WTC11 (cell line): Measurements from ENCODE around the gene TBX2. TPM values are rescaled to one million over a fixed set of nuclear protein-coding genes. Genes with fewer than 3 reads are reported as not detected.

Source experiments
- ATAC-seq: fragments of 200-7000 bp; cut with Tn5 transposase; 2 replicates; pipeline ENCODE4 v1.10.0; 2021; ENCODE audit warnings: mild to moderate bottlenecking, moderate library complexity
- CTCF ChIA-PET: fragments of 300-600 bp; sonication (Branson Sonifier 250); formaldehyde crosslinking; loops from one replicate; lab custom pipeline; 2021; ENCODE audit warnings: antibody characterized with exemption; lab: Charles Lee
- POLR2A ChIA-PET: fragments of 350-600 bp; sonication (Branson Sonifier 250); formaldehyde crosslinking; loops from one replicate; lab custom pipeline; 2021; ENCODE audit warnings: antibody characterized with exemption; lab: Charles Lee
- DNase-seq: peaks from one replicate; pipeline ENCODE4 v3.0.0; 2021; ENCODE audit warnings: low spot score
- H3K27ac Mint-ChIP-seq: 2 replicates; pipeline ENCODE4 v1.8.0; 2021; ENCODE audit warnings: mixed read lengths
- H3K27me3 Mint-ChIP-seq: 2 replicates; pipeline ENCODE4 v1.8.0; 2021; ENCODE audit warnings: low read depth, mild to moderate bottlenecking, moderate library complexity, mixed read lengths
- H3K36me3 Mint-ChIP-seq: 2 replicates; pipeline ENCODE4 v1.8.0; 2021; ENCODE audit warnings: mixed read lengths
- H3K4me1 Mint-ChIP-seq: 2 replicates; pipeline ENCODE4 v1.8.0; 2022; ENCODE audit warnings: mixed read lengths
- H3K4me3 Mint-ChIP-seq: 2 replicates; pipeline ENCODE4 v1.8.0; 2021; ENCODE audit warnings: mild to moderate bottlenecking, moderate library complexity, mixed read lengths
- H3K9me3 Mint-ChIP-seq: 2 replicates; pipeline ENCODE4 v1.8.0; 2021; ENCODE audit warnings: mixed read lengths
- AR ChIP-seq: fragments of 250-450 bp; sonication (Bioruptor Pico); IDR thresholded peaks from 2 replicates; pipeline ENCODE4 v1.9.0; 2021; ENCODE audit warnings: mild to moderate bottlenecking
- ATF3 ChIP-seq: sonication (generic); formaldehyde crosslinking; conservative IDR thresholded peaks from 2 replicates; pipeline ENCODE4 v1.8.1; 2022; ENCODE audit warnings: mild to moderate bottlenecking, missing genetic modification reagents
- CREB1 ChIP-seq: sonication (generic); formaldehyde crosslinking; IDR thresholded peaks from 2 replicates; pipeline ENCODE4 v1.8.0; 2023; ENCODE audit warnings: mild to moderate bottlenecking, missing genetic modification reagents
- ESRRA ChIP-seq: sonication (generic); formaldehyde crosslinking; IDR thresholded peaks from 2 replicates; pipeline ENCODE4 v1.8.1; 2022; ENCODE audit warnings: mild to moderate bottlenecking, missing genetic modification reagents, borderline replicate concordance
- ETV6 ChIP-seq: sonication (generic); formaldehyde crosslinking; IDR thresholded peaks from 2 replicates; pipeline ENCODE4 v1.8.1; 2022; ENCODE audit warnings: mild to moderate bottlenecking, missing genetic modification reagents
- GABPB1 ChIP-seq: sonication (generic); formaldehyde crosslinking; IDR thresholded peaks from 2 replicates; pipeline ENCODE4 v1.8.1; 2023; ENCODE audit warnings: mild to moderate bottlenecking, missing genetic modification reagents
- HMGA2 ChIP-seq: fragments of 250-450 bp; sonication (Bioruptor Pico); IDR thresholded peaks from 2 replicates; pipeline ENCODE4 v1.4.0; 2021; ENCODE audit warnings: mild to moderate bottlenecking, moderate library complexity
- IRF2 ChIP-seq: sonication (generic); formaldehyde crosslinking; IDR thresholded peaks from 2 replicates; pipeline ENCODE4 v1.8.0; 2022; ENCODE audit warnings: low read depth, missing genetic modification reagents, borderline replicate concordance
- JUN ChIP-seq: sonication (generic); formaldehyde crosslinking; IDR thresholded peaks from 2 replicates; pipeline ENCODE4 v1.8.0; 2023; ENCODE audit warnings: mild to moderate bottlenecking, missing genetic modification reagents
- MLX ChIP-seq: sonication (generic); formaldehyde crosslinking; IDR thresholded peaks from 2 replicates; pipeline ENCODE4 v1.8.1; 2023; ENCODE audit warnings: mild to moderate bottlenecking, missing genetic modification reagents, moderate library complexity
- RELA ChIP-seq: sonication (generic); formaldehyde crosslinking; IDR thresholded peaks from 2 replicates; pipeline ENCODE4 v1.8.1; 2022; ENCODE audit warnings: missing genetic modification reagents, mild to moderate bottlenecking, borderline replicate concordance
- SP1 ChIP-seq: sonication (generic); formaldehyde crosslinking; conservative IDR thresholded peaks from 2 replicates; pipeline ENCODE4 v1.8.1; 2022; ENCODE audit warnings: missing genetic modification reagents
- TCF7 ChIP-seq: sonication (generic); formaldehyde crosslinking; IDR thresholded peaks from 2 replicates; pipeline ENCODE4 v1.8.0; 2022; ENCODE audit warnings: mild to moderate bottlenecking, low read depth, missing genetic modification reagents, moderate library complexity
- ZBTB21 ChIP-seq: sonication (generic); formaldehyde crosslinking; IDR thresholded peaks from 2 replicates; pipeline ENCODE4 v1.8.1; 2023; ENCODE audit warnings: mild to moderate bottlenecking, missing genetic modification reagents, borderline replicate concordance
- ZMAT4 ChIP-seq: fragments of 250-450 bp; sonication (Bioruptor Pico); IDR thresholded peaks from 2 replicates; pipeline ENCODE4 v1.9.0; 2021; ENCODE audit warnings: mild to moderate bottlenecking
- ZNF121 ChIP-seq: sonication (generic); formaldehyde crosslinking; IDR thresholded peaks from 2 replicates; pipeline ENCODE4 v1.8.0; 2023; ENCODE audit warnings: missing genetic modification reagents
- ZNF281 ChIP-seq: sonication (generic); formaldehyde crosslinking; IDR thresholded peaks from 2 replicates; pipeline ENCODE4 v1.8.0; 2023; ENCODE audit warnings: mild to moderate bottlenecking, missing genetic modification reagents
- ZNF396 ChIP-seq: fragments of 250-450 bp; sonication (Bioruptor Pico); IDR thresholded peaks from 2 replicates; pipeline ENCODE4 v1.8.0; 2021; ENCODE audit warnings: mild to moderate bottlenecking, moderate library complexity, borderline replicate concordance
- ZNF416 ChIP-seq: fragments of 250-450 bp; sonication (Bioruptor Pico); IDR thresholded peaks from 2 replicates; pipeline ENCODE4 v1.9.0; 2021; ENCODE audit warnings: mild to moderate bottlenecking, inconsistent platforms
- ZNF423 ChIP-seq: fragments of 250-450 bp; sonication (Bioruptor Pico); IDR thresholded peaks from 2 replicates; pipeline ENCODE4 v2.1.2; 2022; ENCODE audit warnings: mild to moderate bottlenecking, moderate library complexity
- ZNF532 ChIP-seq: fragments of 250-450 bp; sonication (Bioruptor Pico); IDR thresholded peaks from 2 replicates; pipeline ENCODE4 v1.9.0; 2021; ENCODE audit warnings: mild to moderate bottlenecking, borderline replicate concordance
- ZSCAN18 ChIP-seq: fragments of 250-450 bp; sonication (Bioruptor Pico); IDR thresholded peaks from 2 replicates; pipeline ENCODE4 v2.1.2; 2022; ENCODE audit warnings: mild to moderate bottlenecking, moderate library complexity
- total RNA-seq: library from RNA; stranded (reverse); gene quantifications from 3 replicates; pipeline ENCODE4 v1.2.3, GENCODE V29; 2021

The TBX2 gene
- total RNA-seq, 1 experiment from 2014 or later: 0.09 TPM

- TF ChIP-seq CREB1 (CRISPR knock-in tag): no peak
- TF ChIP-seq ZMAT4: no peak
- no peak for TF ChIP-seq ZBTB21 (CRISPR knock-in tag)
- TF ChIP-seq AR (CRISPR knock-in tag): no peak
- no peak for TF ChIP-seq MLX
- no peak for TF ChIP-seq HMGA2
- no peak for TF ChIP-seq TCF7 (CRISPR knock-in tag)
- TF ChIP-seq JUN (CRISPR knock-in tag): no peak
- TF ChIP-seq, all 79 proteins: peak for 0
Observed at GRCh38 chr17:61369751-61370150, 29.9 kb upstream of the TBX2 start (continued).

- Mint-ChIP-seq H3K36me3 (no peaks in the 10 kb centered on the region), H3K27me3 (no peaks in the 10 kb centered on the region), H3K9me3 (no peaks in the 10 kb centered on the region), H3K27ac (no peak overlapping the region), H3K4me3 (no peak overlapping the region), H3K4me1 (peaks cover 6% of the 10 kb centered on the region)
- ATAC-seq: no peak
- no peak for DNase-seq
- TF ChIP-seq ZNF416 (CRISPR knock-in tag) (no peak), ZNF281 (no peak), SP1 (no peak), ZNF532 (CRISPR knock-in tag) (no peak), IRF2 (no peak), ATF3 (no peak), ZNF423 (no peak), ETV6 (no peak), ESRRA (CRISPR knock-in tag) (no peak), GABPB1 (CRISPR knock-in tag) (no peak), RELA (CRISPR knock-in tag) (no peak), ZNF396 (CRISPR knock-in tag) (no peak), ZSCAN18 (CRISPR knock-in tag) (no peak), TCF7 (CRISPR knock-in tag) (no peak), ZNF121 (no peak)
- POLR2A ChIA-PET: no interaction called here
- CTCF ChIA-PET: no interaction called here
Observed at GRCh38 chr17:61371179-61371578, 28.5 kb upstream of the TBX2 start.
